ENCODE results near the gene PPP1R13L. TPM values are rescaled to one million over a fixed set of nuclear protein-coding genes. Genes with fewer than 3 reads are reported as not detected.

PPP1R13L gene
- total and polyA plus RNA-seq, 11 donors, result 92.3 to 400 (median 139) TPM

DNA sequence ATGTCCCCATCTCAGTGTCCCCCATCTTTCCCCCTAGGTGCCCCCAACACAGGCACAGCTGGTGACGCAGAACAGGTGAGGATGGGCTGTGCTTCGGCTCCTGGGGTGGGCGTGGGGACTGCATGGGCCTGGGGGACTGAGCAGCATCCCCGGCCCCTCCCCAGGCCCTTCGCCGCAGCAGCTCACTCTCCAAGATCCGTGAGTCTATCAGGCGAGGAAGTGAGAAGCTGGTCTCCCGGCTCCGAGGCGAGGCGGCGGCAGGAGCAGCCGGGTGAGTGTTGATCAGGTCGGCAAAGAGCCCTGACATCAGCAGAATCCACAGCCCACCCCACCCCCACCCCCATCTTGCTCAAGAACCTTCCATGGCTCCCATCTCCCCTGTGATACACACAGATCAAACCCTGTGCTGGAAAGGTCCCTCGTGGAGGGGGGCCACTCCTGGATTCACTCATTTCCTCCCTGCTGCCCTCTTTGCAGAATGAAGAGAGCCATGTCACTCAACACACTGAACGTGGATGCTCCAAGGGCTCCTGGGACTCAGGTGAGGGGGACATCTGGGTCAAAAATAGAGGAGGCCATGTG is 54.3 kb downstream of the PPP1R13L start:
- Histone ChIP-seq H3K27me3 (peaks cover 0 to 24% (median 7%) of the 10 kb centered on the region in 9 donors), H3K4me1 (no peaks in the 10 kb centered on the region), H3K36me3 (peaks cover 0 to 40% (median 25%) of the 10 kb centered on the region in 9 donors), H3K9me3 (no peaks in the 10 kb centered on the region), H3K27ac (no peak overlapping the region), H3K4me3 (no peak overlapping the region)
- 83 to 87% (median 86%) methylated on average over 16 to 17 of the region's 17 CpGs for WGBS, 4 donors
- intact Hi-C loops (cut with DNase I), result no loop called here
- DNase-seq (no peak), ATAC-seq (no peak)
- TF ChIP-seq CTCF (IDR thresholded peaks at IDR 0.05) (no peak), POLR2A (IDR thresholded peaks at IDR 0.05) (no peak)

GRCh38 chr19:45349430-45349941 is 55.4 kb downstream of the PPP1R13L start:
- ATAC-seq (no peak), DNase-seq (no peak)
- Histone ChIP-seq H3K27ac (no peak overlapping the region), H3K27me3 (peaks cover 0 to 24% (median 7%) of the 10 kb centered on the region in 9 donors), H3K9me3 (no peaks in the 10 kb centered on the region), H3K36me3 (peaks cover 0 to 37% (median 22%) of the 10 kb centered on the region in 9 donors), H3K4me1 (no peaks in the 10 kb centered on the region), H3K4me3 (no peak overlapping the region)
- WGBS, 4 donors, result 87 to 89% (median 89%) methylated on average over 12 to 17 of the region's 17 CpGs
- intact Hi-C loops (cut with DNase I), result loop anchor here in 1 of 10 donors (10.0 kb wide), 2 partner anchors 155 to 445 kb away; partner anchors contain the start of gene APOE
- TF ChIP-seq POLR2A (IDR thresholded peaks at IDR 0.05) (no peak), CTCF (IDR thresholded peaks at IDR 0.05) (no peak)

DNA sequence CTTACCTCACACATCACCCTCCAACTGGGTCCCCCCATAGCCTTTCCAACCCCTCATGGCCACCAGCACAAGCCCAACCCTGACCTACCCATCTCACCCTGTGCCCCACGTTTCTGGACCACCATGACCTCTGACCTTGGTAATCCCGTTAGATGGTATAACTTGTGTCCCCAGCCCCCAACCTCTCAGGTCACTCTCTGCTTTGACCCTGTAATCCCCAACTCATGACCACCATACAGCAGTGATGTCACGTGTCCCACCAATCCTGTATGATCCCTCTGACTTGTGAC is 55.8 kb downstream of the PPP1R13L start:
- DNase-seq (no peak), ATAC-seq (no peak)
- TF ChIP-seq CTCF (IDR thresholded peaks at IDR 0.05), result no peak
- no peak for TF ChIP-seq POLR2A (IDR thresholded peaks at IDR 0.05)
- Histone ChIP-seq H3K9me3 (no peaks in the 10 kb centered on the region), H3K36me3 (peaks cover 0 to 32% (median 18%) of the 10 kb centered on the region in 9 donors), H3K4me1 (no peaks in the 10 kb centered on the region), H3K27me3 (peaks cover 0 to 24% (median 7%) of the 10 kb centered on the region in 9 donors), H3K27ac (no peak overlapping the region), H3K4me3 (no peak overlapping the region)
- 51 to 76% (median 69%) methylated on average over 3 of the region's 3 CpGs for WGBS, 4 donors
- intact Hi-C loops (cut with DNase I), result loop anchor here in 1 of 10 donors (10.0 kb wide), 2 partner anchors 154 to 444 kb away; partner anchors contain the start of gene APOE

GRCh38 chr19:45348367-45349125 is 56.3 kb downstream of the PPP1R13L start:
- ATAC-seq (no peak), DNase-seq (no peak)
- H3K36me3 ChIP-seq, result peaks cover 0 to 28% (median 16%) of the 10 kb centered on the region in 9 donors
- WGBS, 4 donors, result 75 to 81% (median 78%) methylated on average over 9 to 23 of the region's 23 CpGs
- H3K9me3 ChIP-seq, result no peaks in the 10 kb centered on the region
- intact Hi-C loops (cut with DNase I), result loop anchor here in 1 of 10 donors (10.0 kb wide), 2 partner anchors 154 to 444 kb away; partner anchors contain the start of gene APOE
- TF ChIP-seq CTCF (IDR thresholded peaks at IDR 0.05) (no peak), POLR2A (IDR thresholded peaks at IDR 0.05) (no peak)
- no peak overlapping the region for H3K27ac ChIP-seq
- peaks cover 0 to 24% (median 7%) of the 10 kb centered on the region in 9 donors for H3K27me3 ChIP-seq
- no peak overlapping the region for H3K4me3 ChIP-seq
- no peaks in the 10 kb centered on the region for H3K4me1 ChIP-seq

Data from heart left ventricle (tissue), 16 donors.